Activated B cell treated with CpG ODN at 0.5 μM for 24 hours (primary cell): Measurements from ENCODE around the gene PAPLN. TPM values are rescaled to one million over a fixed set of nuclear protein-coding genes. Genes with fewer than 3 reads are reported as not detected.
A peak's percentile ranks its signal among the peaks of the same experiment; 100 is the strongest.

Experiments
- ATAC-seq: fragments of 200-7000 bp; cut with Tn5 transposase; one replicate; pipeline ENCODE4 v1.10.0; 2021; ENCODE audit warnings: low read depth, mild to moderate bottlenecking, moderate library complexity
- CTCF ChIA-PET: fragments of 350-600 bp; sonication (Branson Sonifier 250); formaldehyde crosslinking; loops from one replicate; lab custom pipeline; 2021; ENCODE audit warnings: antibody characterized with exemption; lab: Charles Lee
- POLR2A ChIA-PET: fragments of 350-600 bp; sonication (Branson Sonifier 250); formaldehyde crosslinking; loops from one replicate; lab custom pipeline; 2021; ENCODE audit warnings: antibody characterized with exemption; lab: Charles Lee
- DNase-seq: peaks from one replicate; pipeline ENCODE4 v3.0.0; 2022
- H3K27ac Mint-ChIP-seq: one replicate; pipeline ENCODE4 v1.8.0; 2020; ENCODE audit warnings: mixed read lengths
- H3K27me3 Mint-ChIP-seq: one replicate; pipeline ENCODE4 v1.8.0; 2021; ENCODE audit warnings: mixed read lengths
- H3K36me3 Mint-ChIP-seq: one replicate; pipeline ENCODE4 v1.8.0; 2021; ENCODE audit warnings: low read depth, mixed read lengths
- H3K4me1 Mint-ChIP-seq: one replicate; pipeline ENCODE4 v1.8.0; 2021; ENCODE audit warnings: mixed read lengths
- H3K4me3 Mint-ChIP-seq: one replicate; pipeline ENCODE4 v1.8.0; 2020; ENCODE audit warnings: mild to moderate bottlenecking, mixed read lengths
- H3K9me3 Mint-ChIP-seq: one replicate; pipeline ENCODE4 v1.8.0; 2020; ENCODE audit warnings: mixed read lengths
- CTCF ChIP-seq: fragments of 200-600 bp; IDR thresholded peaks from one replicate; pipeline ENCODE4 v1.8.0; 2022; ENCODE audit warnings: antibody characterized with exemption, mild to moderate bottlenecking
- intact Hi-C: fragments of 100-400 bp; cut with micrococcal nuclease; formaldehyde crosslinking; loops from one replicate; pipeline ENCODE4 v1.15.1; 2024
- total RNA-seq: library from RNA; stranded (reverse); gene quantifications from 2 replicates; pipeline ENCODE4 v1.2.3, GENCODE V29; 2022

Gene PAPLN
- total RNA-seq, 1 donor from 2014 or later = 0.42 TPM

DNA sequence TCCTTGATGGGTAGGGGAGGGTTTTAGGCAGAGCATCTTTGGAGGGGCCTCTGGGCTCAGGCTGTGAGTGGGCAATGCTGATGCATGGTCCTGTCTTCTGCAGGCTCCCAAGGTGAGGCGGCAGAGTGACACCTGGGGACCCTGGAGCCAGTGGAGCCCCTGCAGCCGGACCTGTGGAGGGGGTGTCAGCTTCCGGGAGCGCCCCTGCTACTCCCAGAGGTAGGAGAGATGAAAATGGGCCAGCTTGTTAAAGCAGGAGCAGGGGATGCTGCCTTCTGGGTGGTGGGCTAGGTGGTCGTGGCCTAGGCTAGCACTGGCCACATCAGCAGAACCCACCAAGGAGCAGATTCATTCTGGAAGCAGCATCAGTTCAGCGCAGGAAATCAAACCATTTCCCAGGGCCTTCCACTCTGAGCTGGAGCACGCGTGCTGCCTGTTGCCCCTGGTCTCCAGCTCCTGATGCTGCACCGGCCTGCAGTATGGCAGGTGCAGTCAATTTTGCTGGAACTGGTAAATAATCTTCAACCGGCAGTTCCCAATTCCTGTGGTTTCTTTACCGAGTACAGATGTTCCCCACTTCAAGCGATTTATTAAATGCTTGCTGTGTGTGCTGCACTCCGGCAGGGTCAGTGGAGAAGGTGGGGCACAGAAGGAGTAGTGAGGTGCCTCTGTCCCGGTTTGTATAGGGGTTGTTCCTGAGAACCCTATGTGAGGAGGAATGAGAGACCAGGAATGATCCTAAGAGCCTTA is 7.4 kb downstream of the PAPLN start:
- H3K4me1 Mint-ChIP-seq = peaks cover 73% of the 10 kb centered on the region
- no peak for TF ChIP-seq CTCF
- peaks cover 21% of the 10 kb centered on the region for H3K27me3 Mint-ChIP-seq
- POLR2A ChIA-PET = interaction anchor here (1.7 kb wide), 1 partner anchor 186 kb away, joined by 7 read pairs; the partner anchor contains the start of gene RBM25
- H3K9me3 Mint-ChIP-seq = no peaks in the 10 kb centered on the region
- ATAC-seq = no peak
- peak overlapping the region; percentile 66 for H3K4me3 Mint-ChIP-seq
- no peak for DNase-seq
- no peak overlapping the region for H3K27ac Mint-ChIP-seq
- H3K36me3 Mint-ChIP-seq = no peaks in the 10 kb centered on the region
- CTCF ChIA-PET = no interaction called here
- intact Hi-C loops = no loop called here

GRCh38 chr14:73245480-73246325 is 8.4 kb downstream of the PAPLN start:
- intact Hi-C loops = no loop called here
- peak overlapping the region; percentile 81 for H3K4me3 Mint-ChIP-seq
- ChIA-PET CTCF (no interaction called here), POLR2A (interaction anchor here (1.0 to 1.7 kb wide), 4 partner anchors 10 to 1637 kb away, joined by 3 to 11 read pairs (median 6); partner anchors contain the start of gene RBM25)
- H3K36me3 Mint-ChIP-seq = no peaks in the 10 kb centered on the region
- H3K4me1 Mint-ChIP-seq = peaks cover 67% of the 10 kb centered on the region
- H3K9me3 Mint-ChIP-seq = no peaks in the 10 kb centered on the region
- peak; percentile 65 for DNase-seq
- H3K27me3 Mint-ChIP-seq = peaks cover 15% of the 10 kb centered on the region
- TF ChIP-seq CTCF = no peak
- peak overlapping the region; percentile 30 for H3K27ac Mint-ChIP-seq
- peak; percentile 87 for ATAC-seq

GRCh38 chr14:73246387-73247150 is 9.3 kb downstream of the PAPLN start:
- Mint-ChIP-seq H3K27me3 (peaks cover 10% of the 10 kb centered on the region), H3K27ac (peak overlapping the region; percentile 78), H3K4me3 (peak overlapping the region; percentile 81), H3K4me1 (peaks cover 58% of the 10 kb centered on the region), H3K9me3 (no peaks in the 10 kb centered on the region), H3K36me3 (no peaks in the 10 kb centered on the region)
- DNase-seq = no peak
- CTCF ChIA-PET = no interaction called here
- TF ChIP-seq CTCF = no peak
- POLR2A ChIA-PET = interaction anchor here (1.0 to 1.7 kb wide), 4 partner anchors 10 to 1636 kb away, joined by 3 to 11 read pairs (median 6); partner anchors contain the start of gene RBM25
- ATAC-seq = no peak
- intact Hi-C loops = no loop called here

- Mint-ChIP-seq H3K27ac (peak overlapping the region; percentile 43), H3K4me1 (peaks cover 42% of the 10 kb centered on the region), H3K4me3 (peak overlapping the region; percentile 58), H3K27me3 (peaks cover 1% of the 10 kb centered on the region), H3K9me3 (no peaks in the 10 kb centered on the region), H3K36me3 (no peaks in the 10 kb centered on the region)
- CTCF ChIA-PET = interaction anchor here (0.7 kb wide), 1 partner anchor 17 kb away, joined by 3 read pairs; no protein-coding TSS in a partner anchor
- no peak for DNase-seq
- POLR2A ChIA-PET = interaction anchor here (0.6 kb wide), 1 partner anchor 505 kb away, joined by 12 read pairs; no protein-coding TSS in a partner anchor
- peak; percentile 41 for ATAC-seq
- no peak for TF ChIP-seq CTCF
- intact Hi-C loops = loop anchor here (1.0 kb wide), 1 partner anchor 22 kb away; no protein-coding TSS in a partner anchor
Observed at GRCh38 chr14:73248108-73248868, 11.0 kb downstream of the PAPLN start.
